ENCODE results near the gene RBM28.

DNA sequence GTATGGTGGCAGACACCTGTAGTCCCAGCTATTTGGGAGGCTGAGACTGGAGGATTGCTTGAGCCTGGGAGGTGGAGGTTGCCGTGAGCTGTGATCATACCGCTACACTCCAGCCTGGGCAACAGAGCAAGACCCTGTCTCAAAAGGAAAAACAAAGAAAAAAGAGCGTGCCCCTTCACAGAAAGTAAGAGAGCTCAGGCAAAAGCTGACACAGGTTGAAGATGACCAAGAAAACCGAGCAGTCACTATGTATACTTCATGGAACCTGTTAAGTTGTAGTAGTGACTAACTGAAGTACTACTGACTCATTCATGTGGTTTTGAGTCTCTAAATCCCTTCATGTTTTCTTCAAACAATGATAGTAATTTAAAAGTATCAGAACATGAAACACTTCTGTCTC is 19.0 kb upstream of the RBM28 start:
- TF ChIP-seq GATA2 (IDR thresholded peaks at IDR 0.05; ENCODE audit: low read depth, low read length) (no peak), GATA3 (IDR thresholded peaks at IDR 0.05; ENCODE audit: low read depth, low read length) (no peak)

Measured in SH-SY5Y (cell line).